Measurements from ENCODE around the gene METTL27.

GRCh38 chr7:73841689-73842066 lies 638 bp downstream of the METTL27 start:
- TF ChIP-seq REST (IDR thresholded peaks at IDR 0.05; ENCODE audit: unreplicated experiment): no peak
- TF ChIP-seq CTCF (conservative IDR thresholded peaks at IDR 0.05; ENCODE audit: low read depth in 2 of 2): peak; percentile 21 to 54
- no peak for TF ChIP-seq EZH2 (IDR thresholded peaks at IDR 0.05; ENCODE audit: low read depth, unreplicated experiment)
- TF ChIP-seq EZH2phosphoT487 (IDR thresholded peaks at IDR 0.05; ENCODE audit: unreplicated experiment): no peak
- TF ChIP-seq ETS1 (IDR thresholded peaks at IDR 0.05): no peak
- no peak for TF ChIP-seq CREB1 (CRISPR knock-in tag; IDR thresholded peaks at IDR 0.05; ENCODE audit: low read depth)
- TF ChIP-seq POLR2AphosphoS5 (IDR thresholded peaks at IDR 0.05; ENCODE audit: low read depth): no peak
- TF ChIP-seq ZNF114 (CRISPR knock-in tag; IDR thresholded peaks at IDR 0.05): no peak
